ENCODE measurements around the gene PRKCE.
"Not testable (repeated sequence)": the region's sequence is repeated elsewhere in the genome, so short reads cannot be mapped to it uniquely, and the experiment has no call there.

The PRKCE gene

GRCh38 chr2:46184794-46185583, 533.5 kb downstream of the PRKCE start:
- DNase-seq: no peak

- no peak for DNase-seq
These were observed 535.7 kb downstream of the PRKCE start for GRCh38 chr2:46187112-46187618.

DNA sequence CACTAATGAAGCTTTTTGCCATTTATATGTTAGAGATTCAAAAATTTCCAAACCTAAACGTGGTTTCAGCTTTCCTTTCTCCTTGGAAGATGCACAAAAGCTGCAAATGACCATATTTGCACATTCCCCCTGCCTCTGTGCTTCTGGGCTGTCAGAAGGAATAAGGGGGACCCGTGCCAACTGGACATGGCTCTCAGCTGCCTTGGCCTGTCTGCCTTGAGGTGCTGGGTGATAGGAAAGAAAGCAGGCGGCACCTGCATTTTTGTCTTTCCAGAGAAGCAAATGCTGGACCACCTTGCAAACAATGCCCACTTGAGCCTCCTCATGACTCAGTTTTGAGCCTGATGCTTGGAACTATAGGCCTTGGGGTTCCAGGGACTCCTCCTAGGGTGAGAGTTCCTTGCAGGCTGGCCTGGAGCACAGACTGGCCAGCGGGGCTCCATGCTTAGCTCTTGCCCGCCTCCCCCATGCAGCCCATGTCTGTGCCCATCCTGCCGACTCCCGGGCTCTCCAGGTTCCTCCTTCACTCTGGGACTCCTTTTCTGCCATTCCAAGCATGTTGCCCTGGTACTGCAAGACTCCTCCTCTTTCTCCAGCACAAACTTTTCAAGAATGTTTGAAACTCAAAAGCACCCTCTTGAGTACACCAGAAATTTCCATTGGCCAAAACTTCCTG, 536.7 kb downstream of the PRKCE start:
- DNase-seq: peak; percentile 10 to 59

DNA sequence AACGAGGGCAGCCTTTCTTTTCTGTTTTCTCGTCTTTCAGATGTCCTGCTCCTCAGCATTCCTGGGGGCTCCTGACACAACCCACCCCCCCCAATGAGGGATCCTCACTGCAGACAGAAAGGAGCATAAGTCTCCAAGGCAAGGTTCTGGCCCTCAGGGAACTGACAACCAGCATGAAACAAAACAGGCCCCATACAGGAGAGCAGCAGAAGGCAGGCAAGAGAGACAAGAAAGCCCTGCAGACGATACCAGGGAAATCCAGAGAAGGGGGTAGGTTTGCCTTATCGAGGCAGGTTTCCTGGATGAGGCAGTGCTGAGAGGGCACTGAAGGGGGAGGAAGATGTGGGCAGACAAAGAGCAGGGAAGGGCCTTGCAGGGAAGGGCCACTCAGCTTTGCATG, 541.9 kb downstream of the PRKCE start:
- DNase-seq: no peak

GRCh38 chr2:46193855-46194254, 542.4 kb downstream of the PRKCE start:
- DNase-seq: no peak

- no peak for DNase-seq
These were observed 543.4 kb downstream of the PRKCE start for GRCh38 chr2:46194856-46195255.

DNA sequence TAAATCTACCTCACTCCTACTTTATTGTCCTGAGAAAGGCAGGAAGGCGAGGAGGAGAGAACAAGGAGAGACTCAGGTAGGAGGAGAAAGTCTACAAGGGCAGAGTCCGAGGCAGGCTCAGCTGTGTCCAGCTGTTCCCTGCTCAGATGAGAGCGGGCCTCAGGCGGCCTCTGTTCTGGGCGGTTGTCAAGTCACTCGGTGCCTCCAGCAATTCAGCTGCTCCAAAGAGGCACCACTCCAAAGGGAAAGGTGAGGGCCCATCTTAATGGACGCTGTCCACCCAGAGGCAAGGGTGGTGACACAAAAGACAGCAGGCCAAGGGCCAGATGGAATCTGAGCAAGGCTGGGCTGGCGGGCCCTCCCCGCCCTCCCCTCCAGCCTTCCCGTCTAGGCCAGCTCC, 544.3 kb downstream of the PRKCE start:
- DNase-seq: no peak

DNA sequence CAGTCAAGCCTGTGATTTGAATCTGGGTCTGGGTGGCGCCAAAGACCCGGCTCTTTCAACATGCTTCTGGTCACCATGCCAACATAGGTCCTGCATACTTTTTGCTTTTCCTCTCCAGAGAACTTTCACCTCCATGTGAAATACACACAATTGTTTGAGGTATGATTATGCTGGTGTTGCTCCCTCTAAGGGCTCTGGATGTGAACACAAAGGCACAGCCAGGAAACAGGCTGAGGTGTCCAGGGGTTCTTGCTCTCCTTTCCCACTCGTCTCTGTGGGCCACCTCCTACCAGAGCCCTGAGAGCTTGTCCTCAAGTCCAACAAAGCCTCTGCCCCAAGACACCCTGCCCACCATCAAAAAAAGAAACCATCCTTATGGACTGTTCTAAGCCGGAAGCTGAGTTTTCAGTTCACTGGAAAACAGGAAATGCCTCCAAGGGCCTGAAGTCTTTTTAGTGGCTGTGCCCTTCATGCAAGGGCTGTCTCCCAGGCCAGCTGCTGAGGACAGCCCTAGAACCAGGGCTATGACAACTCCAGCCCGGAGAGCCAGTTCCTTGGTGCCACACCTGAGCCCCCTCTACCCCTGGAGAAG, 545.5 kb downstream of the PRKCE start:
- DNase-seq: no peak

DNA sequence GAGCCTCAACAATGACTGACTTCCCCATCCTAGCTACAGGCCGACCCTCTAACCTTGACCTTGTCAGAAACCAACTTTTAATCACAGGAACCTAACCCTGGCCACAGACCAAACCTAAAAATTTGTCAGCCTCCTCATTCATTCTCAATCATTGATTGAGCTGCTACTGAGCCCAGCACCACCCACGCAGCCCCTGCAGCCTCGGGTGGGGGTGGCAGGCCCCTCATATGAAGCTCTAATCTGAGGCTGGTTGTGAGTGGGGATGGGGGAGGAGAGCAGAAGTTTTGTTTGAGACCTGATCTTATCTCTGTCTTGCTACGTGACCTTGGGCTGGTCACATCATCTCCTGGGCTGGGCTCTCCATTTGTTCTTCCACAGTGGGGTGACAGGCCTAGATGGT, 546.2 kb downstream of the PRKCE start:
- no peak for DNase-seq

DNA sequence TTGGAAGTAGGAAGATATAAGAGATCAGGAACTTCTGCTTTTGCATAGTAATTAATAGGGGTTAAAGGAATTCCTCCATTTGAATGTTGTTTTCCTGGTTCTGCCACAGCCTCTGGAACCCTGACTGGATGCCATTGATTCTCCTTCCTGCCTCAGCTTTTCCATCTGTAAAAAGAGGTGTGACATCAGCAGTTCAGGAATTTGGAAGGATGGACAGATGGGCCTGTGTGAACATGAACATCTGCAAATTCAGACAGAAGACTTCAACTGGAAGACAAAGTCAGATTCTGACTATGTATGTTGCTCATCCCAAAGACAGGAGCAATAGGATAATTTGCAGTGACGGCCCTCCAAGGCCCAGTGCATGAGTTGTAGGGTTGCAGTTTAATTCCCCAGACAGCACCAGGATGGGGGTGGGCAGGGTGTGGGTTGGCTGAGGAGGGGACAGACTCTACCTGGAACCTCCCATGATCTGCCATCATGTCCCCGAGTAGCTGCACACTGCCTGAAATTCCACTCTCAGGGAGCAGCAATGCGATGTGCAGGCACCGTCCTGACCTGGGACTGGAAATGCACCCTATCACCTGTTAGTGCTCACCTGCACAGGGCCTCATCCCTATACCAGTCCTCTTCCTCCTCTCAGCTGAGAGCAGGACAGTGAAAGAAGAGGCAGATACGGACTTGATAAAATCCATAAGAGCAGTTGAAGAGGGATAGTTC, 546.8 kb downstream of the PRKCE start:
- no peak for DNase-seq

DNA sequence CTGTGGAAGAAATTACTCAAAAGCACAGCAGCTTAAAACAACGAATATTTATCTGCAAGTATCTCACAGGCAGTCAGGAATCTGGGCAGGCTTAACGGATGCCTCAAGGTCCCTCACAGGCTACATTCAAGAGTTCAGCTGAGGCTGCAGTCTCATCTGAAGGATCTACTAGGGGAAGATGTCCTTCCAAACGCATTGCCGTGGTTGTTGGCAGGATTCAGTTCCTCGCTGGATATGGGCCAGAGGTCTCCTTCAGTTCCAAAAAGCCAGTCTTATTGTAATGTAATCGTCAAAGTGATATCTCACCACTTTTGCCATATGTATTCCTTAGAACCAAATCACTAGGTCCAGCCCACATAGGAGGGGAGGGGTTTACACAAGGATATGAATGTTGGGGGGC, 547.5 kb downstream of the PRKCE start:
- DNase-seq: no peak

DNA sequence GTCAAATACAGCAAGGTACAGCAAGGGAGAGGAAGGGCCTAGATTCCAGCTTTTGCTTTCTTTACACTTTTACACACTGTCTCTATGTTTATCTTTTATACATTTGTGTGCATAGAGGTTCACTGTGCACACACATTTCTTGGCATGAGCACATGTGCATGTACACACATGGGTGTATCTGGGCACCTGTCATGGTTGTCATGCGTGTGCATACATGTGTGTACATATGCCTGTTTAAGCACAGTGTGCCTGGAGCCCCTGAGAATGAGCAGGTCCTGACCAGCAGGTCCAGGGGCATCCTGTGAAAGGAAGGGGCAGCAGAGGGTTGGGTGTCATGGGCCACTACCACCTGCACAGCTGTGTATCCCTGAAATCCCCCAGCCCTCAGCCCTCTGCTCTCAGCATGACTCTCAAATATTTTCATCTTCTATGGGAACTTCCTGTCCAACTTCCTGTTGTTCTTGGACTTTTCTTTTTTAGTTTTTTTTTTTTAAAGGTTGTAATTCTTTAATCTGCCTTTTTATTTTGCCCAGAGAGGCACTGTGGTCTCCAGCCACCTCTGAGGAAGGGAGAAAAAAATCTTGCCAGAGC, 548.7 kb downstream of the PRKCE start:
- DNase-seq: no peak

GRCh38 chr2:46200861-46201605, 549.6 kb downstream of the PRKCE start:
- DNase-seq: no peak

DNA sequence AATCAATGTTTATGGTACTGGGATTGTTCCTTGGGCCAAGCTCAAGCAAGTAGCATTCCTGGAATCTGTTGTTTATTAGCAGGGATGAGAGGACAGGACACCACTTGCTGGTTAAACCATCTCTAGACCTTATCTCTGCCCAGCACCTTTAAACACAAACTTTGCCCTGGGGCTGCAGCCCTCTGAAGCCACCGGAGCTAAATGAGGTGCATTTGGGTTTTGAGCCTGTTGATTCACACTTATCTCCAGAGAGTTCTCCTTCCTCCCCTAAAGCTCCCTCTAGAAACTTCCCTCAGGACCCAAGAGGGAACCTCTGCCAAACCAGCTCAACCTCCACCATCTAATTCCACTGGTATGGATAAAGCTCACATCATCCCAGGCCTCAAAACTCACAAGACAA, 551.0 kb downstream of the PRKCE start:
- no peak for DNase-seq

DNA sequence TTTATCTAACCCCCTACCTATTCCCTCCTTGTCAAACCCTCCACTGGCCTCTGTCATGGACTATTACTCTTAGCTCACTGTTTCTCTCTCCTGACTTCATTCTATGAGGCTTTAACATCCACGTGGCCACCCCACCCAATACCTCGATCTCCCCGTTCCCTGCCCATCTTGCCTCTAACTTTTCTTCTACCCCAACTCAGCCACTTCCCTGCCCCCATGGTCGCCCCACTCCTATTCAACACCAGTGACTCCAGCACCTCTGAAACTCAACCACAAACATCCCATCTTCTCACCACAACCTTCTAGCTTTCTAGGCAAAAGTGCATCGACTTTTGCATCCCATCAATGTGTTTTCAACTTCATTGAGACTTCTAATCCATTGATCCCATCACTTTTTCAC, 551.5 kb downstream of the PRKCE start:
- no peak for DNase-seq

DNA sequence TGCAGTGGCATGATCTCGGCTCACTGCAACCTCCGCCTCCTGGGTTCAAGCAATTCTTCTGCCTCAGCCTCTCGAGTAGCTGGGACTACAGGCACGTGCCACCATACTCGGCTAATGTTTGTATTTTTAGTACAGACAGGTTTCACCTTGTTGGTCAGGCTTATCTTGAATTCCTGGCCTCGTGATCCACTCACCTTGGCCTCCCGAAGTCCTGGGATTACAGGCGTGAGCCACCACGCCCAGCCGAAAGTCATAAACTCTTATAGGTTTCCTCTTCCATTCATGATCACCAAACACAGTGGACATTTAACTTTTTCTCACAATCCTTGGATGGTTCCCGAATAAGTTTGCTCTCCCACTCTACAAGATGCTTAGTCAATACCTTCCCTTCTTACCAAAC, 552.2 kb downstream of the PRKCE start:
- not testable (repeated sequence) for DNase-seq

DNA sequence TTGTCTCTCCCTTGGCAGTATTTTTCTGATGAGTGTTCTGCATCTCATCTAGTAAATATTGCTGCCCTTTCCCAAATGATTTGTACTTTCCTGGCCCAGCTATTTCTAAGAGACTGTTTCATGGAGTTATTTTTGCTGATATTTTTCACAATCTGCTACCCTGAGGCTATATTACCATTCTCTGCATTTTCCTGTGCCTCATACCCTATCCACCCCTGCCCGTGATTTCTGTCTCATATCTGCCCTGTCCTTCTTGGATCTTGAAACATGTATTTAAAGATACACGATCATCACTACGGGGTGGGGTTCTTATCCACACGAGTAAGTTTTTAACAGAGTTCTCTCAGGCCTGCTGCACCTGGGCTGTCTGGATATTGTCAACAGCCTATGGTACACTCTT, 556.1 kb downstream of the PRKCE start:
- DNase-seq: no peak

DNA sequence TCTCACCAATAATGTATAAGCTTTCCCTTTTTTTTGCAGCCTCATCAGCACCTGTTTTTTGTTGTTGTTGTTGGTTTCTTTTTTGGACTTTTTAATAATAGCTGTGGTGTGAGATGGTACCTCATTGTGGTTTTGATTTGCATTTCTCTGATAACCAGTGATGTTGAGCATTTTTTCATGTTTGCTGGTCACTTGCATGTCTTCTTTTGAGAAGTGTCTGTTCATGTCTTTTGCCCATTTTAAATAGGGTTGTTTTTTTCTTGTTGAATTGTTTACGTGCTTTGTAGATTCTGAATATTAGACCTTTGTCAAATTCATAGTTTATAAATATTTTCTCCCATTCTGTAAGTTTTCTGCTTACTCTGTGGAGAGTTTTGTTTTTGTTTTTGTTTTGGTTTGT, 557.3 kb downstream of the PRKCE start:
- no peak for DNase-seq

DNA sequence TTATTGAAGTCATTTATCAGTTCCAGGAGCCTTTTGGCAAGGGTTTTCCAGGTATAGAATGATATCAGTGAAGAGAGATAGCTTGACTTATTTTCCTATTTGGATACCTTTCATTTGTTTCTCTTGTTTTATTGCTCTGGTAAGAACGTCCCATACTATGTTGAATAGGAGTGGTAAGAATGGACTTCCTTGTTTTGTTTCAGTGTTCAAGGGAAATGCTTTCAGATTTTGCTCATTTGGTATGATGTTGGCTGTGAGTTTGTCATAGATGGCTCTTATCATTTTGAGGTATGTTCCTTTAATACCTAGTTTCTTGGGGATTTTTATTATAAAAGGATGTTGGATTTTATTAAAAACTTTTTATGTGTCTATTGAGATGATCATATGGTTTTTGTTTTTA, 558.6 kb downstream of the PRKCE start:
- no peak for DNase-seq

DNA sequence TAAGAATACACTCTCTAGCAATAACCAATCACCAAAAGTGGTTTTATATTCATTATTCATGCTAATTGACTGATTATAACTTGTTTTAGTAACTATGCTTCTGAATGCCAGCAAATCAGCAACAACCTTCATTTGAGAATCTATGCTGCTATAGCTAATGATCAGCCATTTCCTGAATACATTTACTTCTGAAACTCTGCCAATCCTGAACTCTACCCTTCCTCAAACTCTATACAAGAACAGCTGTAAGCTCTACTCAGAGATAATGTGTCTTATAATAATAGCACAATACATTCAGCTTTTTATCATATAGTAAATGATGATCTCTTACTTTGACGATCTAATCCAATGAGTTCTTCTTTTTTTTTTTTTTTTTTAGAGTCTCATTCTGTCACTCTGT, 560.0 kb downstream of the PRKCE start:
- no peak for DNase-seq

DNA sequence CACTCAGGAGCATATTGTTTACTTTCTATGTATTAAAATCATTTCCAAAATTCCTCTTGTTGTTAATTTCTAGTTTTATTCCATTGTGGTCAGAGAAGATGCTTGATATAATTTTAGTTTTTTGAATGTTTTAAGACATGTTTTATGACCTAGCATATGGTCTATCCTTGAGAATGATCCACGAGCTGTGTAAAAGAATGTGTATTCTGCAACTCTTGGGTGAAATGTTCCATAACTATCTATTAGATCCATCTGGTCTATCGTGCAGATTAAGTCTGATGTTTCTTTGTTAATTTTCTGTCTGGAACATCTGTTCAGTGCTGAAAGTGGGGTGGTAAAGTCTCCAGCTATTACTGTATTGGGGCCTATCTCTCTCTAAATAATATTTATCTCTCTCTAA, 562.4 kb downstream of the PRKCE start:
- DNase-seq: no peak

DNA sequence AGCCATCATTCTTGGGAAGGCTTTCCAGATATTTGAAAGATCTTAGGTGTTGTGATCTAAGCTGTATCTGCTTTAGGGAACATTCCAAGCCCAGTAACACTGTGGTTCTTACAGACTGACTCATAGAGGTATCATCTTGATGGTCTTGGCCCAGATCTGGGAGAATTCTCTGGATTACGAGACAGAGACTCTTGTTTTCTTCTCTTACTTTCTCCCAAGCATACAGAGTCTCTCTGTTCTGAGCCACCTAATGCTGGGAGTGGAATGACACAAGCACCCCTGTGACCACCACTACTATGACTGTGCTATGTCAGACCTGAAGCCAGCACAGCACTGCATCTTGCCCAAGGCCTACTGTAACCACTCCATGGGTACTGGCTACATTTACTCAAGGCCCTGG, 564.7 kb downstream of the PRKCE start:
- no peak for DNase-seq
